PFSK-1 (cell line): ENCODE data around the gene RASAL2.

Source experiments
- REST ChIP-seq, 2 experiments: IDR thresholded peaks; 2 replicates each; pipeline versions ENCODE4 v1.6.1 to v1.8.0; 2011 to 2012; ENCODE audit warnings: low read depth in 2 of 2, low read length in 2 of 2, control low read depth in 1 of 2, inconsistent platforms in 1 of 2, mild to moderate bottlenecking in 1 of 2, moderate library complexity in 1 of 2; ENCODE audit not compliant: insufficient read depth in 1 of 2
- TAF1 ChIP-seq: IDR thresholded peaks from 2 replicates; pipeline ENCODE4 v1.6.1; 2012; ENCODE audit warnings: low read length, control low read depth, borderline replicate concordance; ENCODE audit not compliant: insufficient read depth

DNA sequence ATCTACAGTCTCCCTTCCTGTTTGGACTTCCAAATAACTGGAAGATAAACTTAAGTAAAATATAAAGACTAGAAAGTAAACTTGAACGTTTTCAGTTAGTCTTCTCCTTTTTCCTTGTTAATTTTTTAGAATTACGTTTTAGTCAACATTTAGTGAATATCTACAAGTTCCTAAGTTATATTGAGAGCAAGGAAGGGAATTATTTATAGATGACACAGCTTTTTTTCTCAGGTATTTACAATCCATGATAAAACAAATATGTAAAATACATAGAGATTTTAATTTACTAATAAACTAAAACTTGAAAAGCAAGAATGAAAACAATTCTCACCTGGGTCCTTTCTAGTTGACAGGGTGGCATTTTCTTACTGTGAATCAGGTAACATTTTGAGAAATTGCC, 313.3 kb downstream of the RASAL2 start:
- TF ChIP-seq TAF1 (no peak), REST (IDR thresholded peaks at IDR 0.05; ENCODE audit: insufficient read depth in 1 of 2, low read depth in 2 of 2, low read length in 2 of 2) (no peak)
